Liver (tissue), 1 donor: ENCODE results near the gene GBGT1.

Experiments used
- YY1 ChIP-seq: IDR thresholded peaks from 2 replicates; pipeline ENCODE4 v1.6.1; 2016; ENCODE audit warnings: antibody characterized with exemption, mild to moderate bottlenecking
- TF ChIP-seq, protein P1 (sequence below): IDR thresholded peaks from 2 replicates; pipeline ENCODE4 v1.6.1; 2016; ENCODE audit warnings: antibody characterized with exemption, mild to moderate bottlenecking

DNA sequence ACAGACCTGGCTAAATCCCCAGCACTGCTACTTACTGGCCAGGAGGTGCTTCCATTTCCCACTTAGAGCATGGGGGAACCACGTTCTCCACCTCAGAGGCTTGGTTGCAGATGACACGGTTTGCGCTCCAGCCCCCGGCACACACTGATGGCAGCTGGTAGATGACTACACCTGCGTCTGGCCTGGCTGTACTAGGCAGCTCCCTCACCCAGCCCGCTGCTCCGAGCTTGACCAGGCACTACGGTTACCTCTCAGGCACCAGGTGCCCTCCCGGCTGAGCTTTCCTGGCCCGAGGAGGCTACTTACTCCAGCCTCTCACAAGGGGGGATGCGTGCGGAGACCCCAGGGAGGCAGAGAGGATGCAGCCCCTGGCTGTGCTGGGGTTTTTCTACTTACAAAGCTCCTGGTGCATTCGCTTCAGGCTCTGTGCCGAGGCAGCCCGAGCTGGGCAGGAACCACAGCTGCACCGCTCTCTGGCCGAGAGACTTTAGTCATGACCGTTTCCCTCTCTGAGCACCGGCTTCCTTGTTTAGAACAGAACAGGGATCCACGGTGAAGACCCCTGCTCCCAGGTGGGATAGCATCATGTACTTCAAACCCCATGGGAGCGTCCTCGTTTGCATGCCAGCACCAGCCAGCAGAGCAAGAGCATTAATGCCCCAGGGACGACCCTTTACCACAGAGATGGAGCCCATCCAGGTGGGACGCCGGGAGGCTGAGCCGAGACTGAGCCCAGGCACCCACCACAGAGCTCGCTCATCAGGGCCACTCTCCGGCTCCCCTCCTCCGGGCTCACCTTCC, 7.6 kb upstream of the GBGT1 start:
- no peak for TF ChIP-seq YY1
- TF ChIP-seq, protein P1, sequence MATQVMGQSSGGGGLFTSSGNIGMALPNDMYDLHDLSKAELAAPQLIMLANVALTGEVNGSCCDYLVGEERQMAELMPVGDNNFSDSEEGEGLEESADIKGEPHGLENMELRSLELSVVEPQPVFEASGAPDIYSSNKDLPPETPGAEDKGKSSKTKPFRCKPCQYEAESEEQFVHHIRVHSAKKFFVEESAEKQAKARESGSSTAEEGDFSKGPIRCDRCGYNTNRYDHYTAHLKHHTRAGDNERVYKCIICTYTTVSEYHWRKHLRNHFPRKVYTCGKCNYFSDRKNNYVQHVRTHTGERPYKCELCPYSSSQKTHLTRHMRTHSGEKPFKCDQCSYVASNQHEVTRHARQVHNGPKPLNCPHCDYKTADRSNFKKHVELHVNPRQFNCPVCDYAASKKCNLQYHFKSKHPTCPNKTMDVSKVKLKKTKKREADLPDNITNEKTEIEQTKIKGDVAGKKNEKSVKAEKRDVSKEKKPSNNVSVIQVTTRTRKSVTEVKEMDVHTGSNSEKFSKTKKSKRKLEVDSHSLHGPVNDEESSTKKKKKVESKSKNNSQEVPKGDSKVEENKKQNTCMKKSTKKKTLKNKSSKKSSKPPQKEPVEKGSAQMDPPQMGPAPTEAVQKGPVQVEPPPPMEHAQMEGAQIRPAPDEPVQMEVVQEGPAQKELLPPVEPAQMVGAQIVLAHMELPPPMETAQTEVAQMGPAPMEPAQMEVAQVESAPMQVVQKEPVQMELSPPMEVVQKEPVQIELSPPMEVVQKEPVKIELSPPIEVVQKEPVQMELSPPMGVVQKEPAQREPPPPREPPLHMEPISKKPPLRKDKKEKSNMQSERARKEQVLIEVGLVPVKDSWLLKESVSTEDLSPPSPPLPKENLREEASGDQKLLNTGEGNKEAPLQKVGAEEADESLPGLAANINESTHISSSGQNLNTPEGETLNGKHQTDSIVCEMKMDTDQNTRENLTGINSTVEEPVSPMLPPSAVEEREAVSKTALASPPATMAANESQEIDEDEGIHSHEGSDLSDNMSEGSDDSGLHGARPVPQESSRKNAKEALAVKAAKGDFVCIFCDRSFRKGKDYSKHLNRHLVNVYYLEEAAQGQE = no peak
